ENCODE data around the gene ST3GAL2.

DNA sequence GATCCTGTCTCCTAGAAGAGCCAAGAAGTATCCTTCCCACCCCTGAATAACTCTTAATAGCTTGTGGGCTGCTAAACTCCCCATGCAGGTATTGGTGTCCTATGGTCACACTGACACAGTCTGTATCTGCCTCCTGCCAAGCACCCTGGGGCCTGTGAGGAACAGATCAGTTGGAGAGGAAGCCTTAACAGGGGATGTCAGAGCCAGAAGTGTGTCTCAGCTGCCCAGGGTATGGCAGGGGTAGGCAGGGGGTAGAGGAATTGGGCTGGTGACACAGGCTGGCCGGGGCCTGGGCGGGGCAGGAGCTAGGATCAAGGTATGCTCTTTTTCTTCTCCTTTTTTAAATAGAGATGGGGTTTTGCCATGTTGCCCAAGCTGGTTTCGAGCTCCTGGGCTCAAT, 47.5 kb downstream of the ST3GAL2 start:
- TF ChIP-seq EZH2 (IDR thresholded peaks at IDR 0.05; ENCODE audit: borderline replicate concordance, insufficient read depth, low read depth, low read length, poor library complexity, severe bottlenecking): no peak
- TF ChIP-seq, protein P1, sequence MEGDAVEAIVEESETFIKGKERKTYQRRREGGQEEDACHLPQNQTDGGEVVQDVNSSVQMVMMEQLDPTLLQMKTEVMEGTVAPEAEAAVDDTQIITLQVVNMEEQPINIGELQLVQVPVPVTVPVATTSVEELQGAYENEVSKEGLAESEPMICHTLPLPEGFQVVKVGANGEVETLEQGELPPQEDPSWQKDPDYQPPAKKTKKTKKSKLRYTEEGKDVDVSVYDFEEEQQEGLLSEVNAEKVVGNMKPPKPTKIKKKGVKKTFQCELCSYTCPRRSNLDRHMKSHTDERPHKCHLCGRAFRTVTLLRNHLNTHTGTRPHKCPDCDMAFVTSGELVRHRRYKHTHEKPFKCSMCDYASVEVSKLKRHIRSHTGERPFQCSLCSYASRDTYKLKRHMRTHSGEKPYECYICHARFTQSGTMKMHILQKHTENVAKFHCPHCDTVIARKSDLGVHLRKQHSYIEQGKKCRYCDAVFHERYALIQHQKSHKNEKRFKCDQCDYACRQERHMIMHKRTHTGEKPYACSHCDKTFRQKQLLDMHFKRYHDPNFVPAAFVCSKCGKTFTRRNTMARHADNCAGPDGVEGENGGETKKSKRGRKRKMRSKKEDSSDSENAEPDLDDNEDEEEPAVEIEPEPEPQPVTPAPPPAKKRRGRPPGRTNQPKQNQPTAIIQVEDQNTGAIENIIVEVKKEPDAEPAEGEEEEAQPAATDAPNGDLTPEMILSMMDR (IDR thresholded peaks at IDR 0.05): no peak

All from B cell (primary cell).